Stimulated activated CD4-positive, alpha-beta T cell treated with anti-CD3 and anti-CD28 coated beads, Interleukin-15, amount 100 ng/mL, for 24 hours (primary cell): Measurements from ENCODE around the gene PRR12.

Source experiments
- DNase-seq: peaks from one replicate; pipeline ENCODE4 v3.0.0-alpha.2; 2020

Gene PRR12

GRCh38 chr19:49564616-49565045, 26.4 kb upstream of the PRR12 start:
- peak; percentile 58 for DNase-seq

- DNase-seq = no peak
Observed at GRCh38 chr19:49565261-49565660, 25.7 kb upstream of the PRR12 start.

- DNase-seq = no peak
Observed at GRCh38 chr19:49566302-49566701, 24.7 kb upstream of the PRR12 start.

- peak; percentile 65 for DNase-seq
Observed at GRCh38 chr19:49567861-49568441, 23.0 kb upstream of the PRR12 start.

GRCh38 chr19:49570138-49570856, 20.7 kb upstream of the PRR12 start:
- DNase-seq = peak; percentile 71

GRCh38 chr19:49570997-49571676, 19.8 kb upstream of the PRR12 start:
- no peak for DNase-seq

GRCh38 chr19:49573009-49573408, 18.0 kb upstream of the PRR12 start:
- no peak for DNase-seq

GRCh38 chr19:49573425-49573824, 17.6 kb upstream of the PRR12 start:
- no peak for DNase-seq

- DNase-seq = no peak
Observed at GRCh38 chr19:49574206-49574755, 16.7 kb upstream of the PRR12 start.

GRCh38 chr19:49579193-49579592, 11.8 kb upstream of the PRR12 start:
- no peak for DNase-seq

GRCh38 chr19:49579947-49580263, 11.1 kb upstream of the PRR12 start:
- DNase-seq = no peak

GRCh38 chr19:49580264-49581006, 10.5 kb upstream of the PRR12 start, which contains the start of gene NOSIP:
TSS of gene NOSIP (minus strand) at chr19:49580556. CDS start at chr19:49560691, 19,865 bp downstream.
- DNase-seq = peak; percentile 97

- no peak for DNase-seq
Observed at GRCh38 chr19:49581007-49581508, 9.9 kb upstream of the PRR12 start, which contains the start of gene PRRG2. TSS of gene PRRG2 (plus strand) at chr19:49581316. CDS start at chr19:49583220, 1,904 bp downstream.

GRCh38 chr19:49583239-49583638, 7.7 kb upstream of the PRR12 start:
- no peak for DNase-seq

- DNase-seq = no peak
Observed at GRCh38 chr19:49585023-49585422, 6.0 kb upstream of the PRR12 start.

GRCh38 chr19:49587227-49587626, 3.8 kb upstream of the PRR12 start:
- no peak for DNase-seq

- peak; percentile 66 for DNase-seq
Observed at GRCh38 chr19:49588365-49589122, 2.4 kb upstream of the PRR12 start.

GRCh38 chr19:49589502-49589905, 1.5 kb upstream of the PRR12 start:
- no peak for DNase-seq

- DNase-seq = peak; percentile 96
Observed at GRCh38 chr19:49590071-49590970, 661 bp upstream of the PRR12 start.

- DNase-seq = peak; percentile 65
Observed at GRCh38 chr19:49591731-49592485, 926 bp downstream of the PRR12 start.
